Osteoblast (primary cell): ENCODE measurements around the gene DNAH17. TPM values are rescaled to one million over a fixed set of nuclear protein-coding genes. Genes with fewer than 3 reads are reported as not detected.

Experiments
- DNase-seq: peaks from one replicate; pipeline ENCODE4 v3.0.0; 2011; ENCODE audit warnings: low spot score, mixed read lengths; ENCODE audit not compliant: insufficient read length; ENCODE audit errors: missing footprints
- H2AFZ ChIP-seq: 2 replicates; pipeline ENCODE4 v1.6.0; 2011; ENCODE audit warnings: mild to moderate bottlenecking, low read length
- H3K27ac ChIP-seq: 2 replicates; pipeline ENCODE4 v1.5.1; 2011; ENCODE audit warnings: mild to moderate bottlenecking, low read depth, low read length, moderate library complexity
- H3K27me3 ChIP-seq: 2 replicates; pipeline ENCODE4 v1.6.0; 2012; ENCODE audit warnings: mild to moderate bottlenecking, control low read depth, inconsistent platforms, low read length, moderate library complexity; ENCODE audit not compliant: insufficient read depth
- H3K36me3 ChIP-seq: 2 replicates; pipeline ENCODE4 v1.5.1; 2011; ENCODE audit warnings: mild to moderate bottlenecking, low read length, control low read depth, moderate library complexity; ENCODE audit not compliant: insufficient read depth
- H3K4me1 ChIP-seq: 2 replicates; pipeline ENCODE4 v1.5.1; 2011; ENCODE audit warnings: mild to moderate bottlenecking, low read length, control low read depth, moderate library complexity; ENCODE audit not compliant: insufficient read depth
- H3K4me2 ChIP-seq: 2 replicates; pipeline ENCODE4 v1.6.0; 2011; ENCODE audit warnings: mild to moderate bottlenecking, low read length; ENCODE audit not compliant: insufficient read depth
- H3K4me3 ChIP-seq: fragments of 200-600 bp; sonication (generic); 3 replicates; pipeline ENCODE4 v1.5.1; 2012; ENCODE audit warnings: mild to moderate bottlenecking, low read length, inconsistent platforms; ENCODE audit not compliant: insufficient read depth
- H3K79me2 ChIP-seq: 2 replicates; pipeline ENCODE4 v1.6.0; 2012; ENCODE audit warnings: mild to moderate bottlenecking, low read length, control low read depth, inconsistent platforms; ENCODE audit not compliant: insufficient read depth
- H3K9me3 ChIP-seq: 2 replicates; pipeline ENCODE4 v1.5.1; 2011; ENCODE audit warnings: low read depth, low read length, control low read depth
- H4K20me1 ChIP-seq: 2 replicates; pipeline ENCODE4 v1.6.0; 2012; ENCODE audit warnings: mild to moderate bottlenecking, low read length, control low read depth; ENCODE audit not compliant: insufficient read depth
- CTCF ChIP-seq: IDR thresholded peaks from 2 replicates; pipeline ENCODE4 v1.5.1; 2011; ENCODE audit warnings: mild to moderate bottlenecking, low read depth, low read length, moderate library complexity; ENCODE audit errors: extremely low read depth
- total RNA-seq: library from RNA; depleted of rRNA; stranded (reverse); fragments of >200 nt; gene quantifications from 2 replicates; pipeline ENCODE4 v1.2.3, GENCODE V29; 2012

The DNAH17 gene
- total RNA-seq, 1 donor = under 0.01 TPM

GRCh38 chr17:78512976-78513375, 64.2 kb downstream of the DNAH17 start:
- Histone ChIP-seq H3K4me3 (no peak overlapping the region), H3K9me3 (no peaks in the 10 kb centered on the region), H3K4me1 (no peaks in the 10 kb centered on the region), H4K20me1 (no peaks in the 10 kb centered on the region), H2AFZ (no peak overlapping the region), H3K36me3 (no peaks in the 10 kb centered on the region), H3K27me3 (peaks cover 6% of the 10 kb centered on the region), H3K27ac (no peak overlapping the region), H3K79me2 (no peaks in the 10 kb centered on the region), H3K4me2 (no peak overlapping the region)
- TF ChIP-seq CTCF = no peak
- no peak for DNase-seq

- Histone ChIP-seq H3K36me3 (no peaks in the 10 kb centered on the region), H3K4me1 (peaks cover under 1% of the 10 kb centered on the region), H3K4me2 (no peak overlapping the region), H3K27ac (no peak overlapping the region), H4K20me1 (no peaks in the 10 kb centered on the region), H3K27me3 (peaks cover 21% of the 10 kb centered on the region), H3K4me3 (no peak overlapping the region), H3K79me2 (no peaks in the 10 kb centered on the region), H2AFZ (no peak overlapping the region), H3K9me3 (no peaks in the 10 kb centered on the region)
- no peak for DNase-seq
- no peak for TF ChIP-seq CTCF
Observed at GRCh38 chr17:78510141-78511075, 66.8 kb downstream of the DNAH17 start.

DNA sequence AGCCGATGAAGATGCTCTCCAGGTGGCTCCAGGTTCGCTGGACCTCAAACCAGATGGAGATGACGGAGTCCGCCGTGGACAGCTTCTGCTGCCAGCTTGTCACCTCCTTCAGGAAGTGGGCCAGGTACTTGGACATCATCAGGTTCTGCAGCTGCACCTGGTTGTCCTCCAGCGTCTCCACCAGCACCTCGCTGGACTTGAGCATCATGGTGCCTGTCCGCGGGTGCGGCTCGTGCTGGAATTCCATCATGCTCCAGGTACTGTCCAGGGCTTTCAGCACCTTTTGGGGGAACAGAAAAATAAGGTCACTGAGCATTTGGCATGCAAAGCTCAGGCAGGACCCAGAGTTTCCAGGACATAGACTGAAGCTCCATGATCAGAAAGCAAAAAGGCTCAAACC, 69.7 kb downstream of the DNAH17 start:
- Histone ChIP-seq H3K4me2 (no peak overlapping the region), H2AFZ (no peak overlapping the region), H3K27me3 (peaks cover 21% of the 10 kb centered on the region), H3K27ac (no peak overlapping the region), H3K79me2 (no peaks in the 10 kb centered on the region), H4K20me1 (peaks cover 3% of the 10 kb centered on the region), H3K36me3 (no peaks in the 10 kb centered on the region), H3K4me1 (peaks cover 5% of the 10 kb centered on the region), H3K9me3 (no peaks in the 10 kb centered on the region), H3K4me3 (no peak overlapping the region)
- no peak for TF ChIP-seq CTCF
- peak; percentile 49 for DNase-seq
